Keratinocyte (primary cell): Measurements from ENCODE around the gene KIZ. TPM values are rescaled to one million over a fixed set of nuclear protein-coding genes. Genes with fewer than 3 reads are reported as not detected.

Source experiments
- DNase-seq: peaks from one replicate; pipeline ENCODE4 v3.0.0-alpha.2; 2011; ENCODE audit warnings: low read depth, missing footprints, low spot score
- FAIRE-seq: peaks from 2 replicates; lab custom pipeline; 2011; peaks lifted over from hg19 to GRCh38; lab: Jason Lieb, UNC
- H2AFZ ChIP-seq: 2 replicates; pipeline ENCODE4 v1.6.0; 2012; ENCODE audit warnings: low read length, control low read depth, inconsistent platforms; ENCODE audit not compliant: control insufficient read depth
- H3K27ac ChIP-seq: 2 replicates; pipeline ENCODE4 v1.5.1; 2011; ENCODE audit warnings: low read length; ENCODE audit not compliant: control insufficient read depth, insufficient read depth
- H3K27me3 ChIP-seq: 3 replicates; pipeline ENCODE4 v1.6.0; 2011; ENCODE audit warnings: low read length; ENCODE audit not compliant: control insufficient read depth, insufficient read depth; ENCODE audit errors: extremely low read depth
- H3K36me3 ChIP-seq, 2 experiments: 2 replicates in 1 of 2; 3 replicates in 1 of 2; pipeline ENCODE4 v1.5.1; 2011; ENCODE audit warnings: low read length in 2 of 2, mild to moderate bottlenecking in 1 of 2; ENCODE audit not compliant: control insufficient read depth in 2 of 2, insufficient read depth in 2 of 2; ENCODE audit errors: extremely low read depth in 1 of 2
- H3K4me1 ChIP-seq: 3 replicates; pipeline ENCODE4 v1.5.1; 2011; ENCODE audit warnings: low read length; ENCODE audit not compliant: control insufficient read depth, insufficient read depth; ENCODE audit errors: extremely low read depth
- H3K4me2 ChIP-seq: 3 replicates; pipeline ENCODE4 v1.6.0; 2011; ENCODE audit warnings: low read depth, low read length; ENCODE audit not compliant: control insufficient read depth, insufficient read depth; ENCODE audit errors: extremely low read depth
- H3K4me3 ChIP-seq, 3 experiments: fragments of 200-600 bp in 1 of 3; sonication (generic) in 1 of 3; 2 replicates in 2 of 3; 3 replicates in 1 of 3; pipeline ENCODE4 v1.5.1; 2011 to 2016; ENCODE audit warnings: low read length in 3 of 3, mild to moderate bottlenecking in 3 of 3, control low read depth in 2 of 3, inconsistent platforms in 1 of 3, low read depth in 1 of 3, mixed read lengths in 1 of 3, mixed run types in 1 of 3, moderate library complexity in 1 of 3; ENCODE audit not compliant: control insufficient read depth in 2 of 3, insufficient read depth in 2 of 3; ENCODE audit errors: extremely low read depth in 1 of 3
- H3K79me2 ChIP-seq: 2 replicates; pipeline ENCODE4 v1.6.0; 2012; ENCODE audit warnings: low read length; ENCODE audit not compliant: control insufficient read depth, insufficient read depth
- H3K9ac ChIP-seq: 3 replicates; pipeline ENCODE4 v1.6.0; 2011; ENCODE audit warnings: low read length; ENCODE audit not compliant: control insufficient read depth, insufficient read depth; ENCODE audit errors: extremely low read depth
- H3K9me1 ChIP-seq: 3 replicates; pipeline ENCODE4 v1.6.0; 2011; ENCODE audit warnings: low read length; ENCODE audit not compliant: control insufficient read depth, insufficient read depth; ENCODE audit errors: extremely low read depth
- H3K9me3 ChIP-seq: 2 replicates; pipeline ENCODE4 v1.5.1; 2012; ENCODE audit warnings: low read depth, low read length; ENCODE audit not compliant: control insufficient read depth
- H4K20me1 ChIP-seq: 3 replicates; pipeline ENCODE4 v1.6.0; 2011; ENCODE audit warnings: low read length; ENCODE audit not compliant: control insufficient read depth, insufficient read depth; ENCODE audit errors: extremely low read depth
- CTCF ChIP-seq, 3 experiments: IDR thresholded peaks in 1 of 3; conservative IDR thresholded peaks in 1 of 3; optimal IDR thresholded peaks in 1 of 3; 2 replicates in 2 of 3; 3 replicates in 1 of 3; pipeline versions ENCODE3 to v1.5.1; 2011; ENCODE audit warnings: low read length in 3 of 3, mild to moderate bottlenecking in 3 of 3, moderate library complexity in 2 of 3, control low read depth in 1 of 3, inconsistent platforms in 1 of 3; ENCODE audit not compliant: insufficient read depth in 2 of 3; ENCODE audit errors: extremely low read depth in 1 of 3
- EZH2 ChIP-seq: IDR thresholded peaks from one replicate; pipeline ENCODE4 v1.6.1; 2012; ENCODE audit warnings: inconsistent platforms, mild to moderate bottlenecking, low read length, moderate library complexity
- dilution Hi-C: fragments of 300-500 bp; cut with MboI; formaldehyde crosslinking; loops from one replicate; pipeline ENCODE4 v1.7.0; 2020; ENCODE audit warnings: low sequenced_read_pairs; ENCODE audit not compliant: extremely low pct_ligation_motif_present
- polyA plus RNA-seq, 5 experiments: library from polyadenylated mRNA; depleted of rRNA in 3 of 5; stranded (reverse) in 3 of 5; stranded (forward) in 1 of 5; unstranded in 1 of 5; fragments of >200 nt; gene quantifications; 1 replicate in 1 of 5; 2 replicates in 3 of 5; 3 replicates in 1 of 5; pipeline versions ENCODE4 v1.2.1 to v1.2.3, GENCODE V29; 2011 to 2012; ENCODE audit warnings: missing spikeins in 2 of 5, low read depth in 1 of 5, low replicate concordance in 1 of 5

Gene KIZ
- polyA plus RNA-seq, 1 donor (not counting 4 experiments of a cell fraction or from before 2014, with no cell fraction given), result 21.3 TPM

- Histone ChIP-seq H3K9me1 (no peaks in the 10 kb centered on the region), H3K9me3 (no peaks in the 10 kb centered on the region), H3K4me1 (no peaks in the 10 kb centered on the region), H3K36me3 (no peaks in the 10 kb centered on the region), H3K79me2 (no peaks in the 10 kb centered on the region), H3K27me3 (no peaks in the 10 kb centered on the region), H3K4me3 (no peak overlapping the region), H3K4me2 (no peak overlapping the region), H4K20me1 (no peaks in the 10 kb centered on the region), H3K27ac (no peak overlapping the region), H3K9ac (no peak overlapping the region), H2AFZ (no peak overlapping the region)
- dilution Hi-C loops, result no loop called here
- DNase-seq (no peak), FAIRE-seq (no peak)
- TF ChIP-seq CTCF (optimal IDR thresholded peaks at IDR 0.05 in 1 of 3, IDR thresholded peaks at IDR 0.05 in 1 of 3, conservative IDR thresholded peaks at IDR 0.05 in 1 of 3; ENCODE audit: extremely low read depth in 1 of 3, insufficient read depth in 2 of 3, low read length in 3 of 3) (no peak), EZH2 (no peak)
Observed at GRCh38 chr20:21237956-21238799, 112.3 kb downstream of the KIZ start.

GRCh38 chr20:21238818-21239536 lies 113.1 kb downstream of the KIZ start:
- no peaks in the 10 kb centered on the region for H3K79me2 ChIP-seq
- DNase-seq, result no peak
- H3K9ac ChIP-seq, result no peak overlapping the region
- no peaks in the 10 kb centered on the region for H4K20me1 ChIP-seq
- no peaks in the 10 kb centered on the region for H3K9me1 ChIP-seq
- no peaks in the 10 kb centered on the region for H3K27me3 ChIP-seq
- H3K4me3 ChIP-seq, result no peak overlapping the region
- TF ChIP-seq EZH2, result no peak
- TF ChIP-seq CTCF (optimal IDR thresholded peaks at IDR 0.05 in 1 of 3, IDR thresholded peaks at IDR 0.05 in 1 of 3, conservative IDR thresholded peaks at IDR 0.05 in 1 of 3; ENCODE audit: extremely low read depth in 1 of 3, insufficient read depth in 2 of 3, low read length in 3 of 3), result no peak
- H2AFZ ChIP-seq, result no peak overlapping the region
- no peaks in the 10 kb centered on the region for H3K4me1 ChIP-seq
- no peak for FAIRE-seq
- no peak overlapping the region for H3K4me2 ChIP-seq
- dilution Hi-C loops, result no loop called here
- no peaks in the 10 kb centered on the region for H3K36me3 ChIP-seq
- no peak overlapping the region for H3K27ac ChIP-seq
- H3K9me3 ChIP-seq, result no peaks in the 10 kb centered on the region
